ENCODE data around the gene EML1.

Gene EML1

DNA sequence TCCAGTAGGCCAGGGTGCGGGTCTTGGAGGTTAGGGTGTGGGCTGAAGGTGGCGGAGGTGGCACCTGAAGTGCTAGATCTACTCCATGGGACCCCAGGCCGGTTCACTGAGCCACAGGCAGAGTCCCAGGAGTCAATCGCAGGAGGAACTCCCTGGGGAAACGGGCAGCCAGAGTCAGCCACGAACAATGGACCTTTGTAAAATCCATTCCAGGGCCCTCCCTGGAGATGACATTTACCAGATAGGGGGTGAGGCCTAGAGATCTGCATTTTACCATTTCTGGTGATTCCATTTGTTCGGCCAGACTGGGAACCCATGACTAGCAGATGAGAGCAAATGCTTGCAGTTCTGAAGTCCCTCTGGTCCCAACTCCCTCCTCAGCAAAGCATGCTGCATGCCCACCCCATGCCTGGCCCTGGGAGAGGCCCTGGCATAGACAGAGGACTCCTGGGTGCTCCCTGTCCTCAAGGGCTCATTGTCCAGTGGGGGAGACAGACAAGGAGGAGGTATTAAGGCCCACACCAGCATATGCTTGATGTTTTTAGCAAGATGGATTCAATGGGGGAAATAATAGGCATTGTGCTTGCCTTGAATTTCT is 115.5 kb downstream of the EML1 start:
- DNase-seq, result no peak

DNA sequence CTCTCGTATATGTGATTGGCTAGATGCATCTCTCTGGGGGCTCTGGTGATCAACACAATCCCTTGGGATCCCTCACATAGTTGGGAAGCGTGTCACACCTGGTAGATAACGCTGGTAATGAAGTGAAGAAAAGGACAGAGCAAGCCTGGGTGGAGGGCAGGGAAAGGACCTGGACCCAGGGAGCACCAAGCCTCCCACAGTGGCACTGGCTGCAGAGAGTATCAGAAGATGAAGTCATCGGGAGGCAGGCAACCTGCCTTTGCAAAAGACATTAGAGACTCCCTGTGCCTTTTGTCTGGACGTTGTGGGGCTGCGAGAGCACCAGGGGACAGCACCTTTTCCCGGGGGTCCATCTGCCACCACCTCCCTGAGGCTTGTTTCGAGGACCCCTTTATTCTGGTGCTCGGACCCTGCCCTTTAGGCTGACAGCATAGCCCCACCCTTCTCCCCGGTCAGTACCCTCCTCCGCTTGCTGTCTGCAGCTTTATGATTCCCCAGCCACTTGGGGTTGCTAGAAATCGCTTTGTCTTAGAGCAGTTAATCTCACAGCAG is 116.4 kb downstream of the EML1 start:
- no peak for DNase-seq

DNA sequence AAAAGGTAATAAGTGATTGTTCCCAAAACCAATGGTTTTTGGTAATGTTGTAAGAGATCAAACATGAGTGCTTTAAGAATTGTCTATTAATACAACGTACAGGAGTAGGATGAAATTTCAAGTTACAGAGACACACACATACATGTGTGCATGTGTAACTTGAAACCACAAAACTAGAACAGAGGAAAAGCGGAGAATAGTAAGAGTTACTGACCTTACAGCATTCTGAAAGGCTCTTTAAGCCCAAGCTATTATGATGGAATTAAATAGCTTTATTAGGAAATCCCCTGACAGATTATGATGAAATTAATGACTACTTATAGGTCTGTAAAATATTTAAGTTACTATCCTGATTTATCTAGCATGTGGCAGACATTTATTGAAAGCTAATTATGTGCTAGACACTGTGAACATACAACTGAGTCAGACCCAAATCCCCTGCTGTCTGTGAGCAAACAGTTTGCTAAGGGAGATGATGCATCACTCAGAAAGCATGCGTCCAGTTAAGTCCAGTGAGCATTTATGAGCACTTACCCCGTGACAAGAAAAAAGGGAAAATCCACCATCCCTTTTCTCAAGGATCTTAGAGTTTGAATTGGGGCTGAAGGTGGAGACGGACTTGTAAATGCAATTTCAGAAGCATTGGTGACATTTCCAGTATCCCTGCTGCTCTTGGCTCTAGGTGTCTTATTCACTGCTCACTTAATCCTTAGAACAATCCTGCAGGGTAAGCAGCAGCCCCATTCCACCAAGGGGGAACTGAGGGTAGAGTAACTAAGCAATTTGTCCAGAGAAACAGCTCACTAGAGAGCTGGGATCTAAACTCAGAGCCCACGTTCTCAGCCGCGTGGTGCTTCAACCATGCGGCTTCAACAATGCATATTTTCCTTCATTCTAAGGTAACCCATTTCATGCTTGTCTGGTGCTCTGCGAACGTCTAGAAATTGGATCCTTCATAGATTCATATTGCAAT is 117.4 kb downstream of the EML1 start:
- no peak for DNase-seq

GRCh38 chr14:99915305-99916090 is 122.3 kb downstream of the EML1 start:
- no peak for DNase-seq

DNA sequence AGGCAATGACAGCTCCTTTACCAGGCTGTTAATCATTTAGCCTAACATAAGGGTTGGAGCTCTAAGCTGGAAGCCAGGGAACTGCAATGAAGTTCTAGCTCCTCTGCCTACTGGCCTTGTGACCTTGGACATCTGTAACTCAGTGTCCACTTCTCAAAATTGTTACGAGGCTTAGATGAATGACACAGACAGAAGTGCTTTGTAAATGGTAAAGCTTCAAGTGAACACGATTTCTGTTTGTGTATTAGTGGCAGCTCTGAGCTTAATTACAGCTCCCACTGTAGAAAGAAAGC is 122.8 kb downstream of the EML1 start:
- no peak for DNase-seq

DNA sequence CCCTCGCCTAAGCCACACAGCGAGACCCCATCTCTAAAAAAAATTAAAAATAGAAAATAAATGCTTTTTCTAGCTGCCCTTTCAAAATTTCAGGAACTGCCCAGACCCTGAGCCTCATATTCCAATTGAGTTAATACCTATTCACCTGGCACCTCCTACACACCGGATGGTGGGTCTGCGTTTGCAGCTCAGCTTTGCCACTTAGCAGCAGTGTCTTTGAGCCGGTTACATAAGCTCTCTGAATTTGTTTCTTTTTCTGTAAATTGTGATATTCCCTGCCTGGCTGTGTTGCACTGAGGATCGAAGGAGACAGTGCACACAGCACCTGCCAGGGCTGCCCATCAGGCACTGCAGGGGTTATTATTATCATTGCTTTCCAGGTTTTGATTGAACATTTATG is 125.6 kb downstream of the EML1 start:
- no peak for DNase-seq

GRCh38 chr14:99921425-99921824 is 128.2 kb downstream of the EML1 start:
- no peak for DNase-seq

GRCh38 chr14:99924379-99924778 is 131.2 kb downstream of the EML1 start:
- DNase-seq, result no peak

- no peak for DNase-seq
Measured at GRCh38 chr14:99925471-99925870, 132.3 kb downstream of the EML1 start.

- DNase-seq, result no peak
Measured at GRCh38 chr14:99928963-99929362, 135.8 kb downstream of the EML1 start.

- DNase-seq, result no peak
Measured at GRCh38 chr14:99929601-99930000, 136.4 kb downstream of the EML1 start.

- DNase-seq, result no peak
Measured at GRCh38 chr14:99930420-99931274, 137.4 kb downstream of the EML1 start.

- DNase-seq, result no peak
Measured at GRCh38 chr14:99931308-99931707, 138.1 kb downstream of the EML1 start.

DNA sequence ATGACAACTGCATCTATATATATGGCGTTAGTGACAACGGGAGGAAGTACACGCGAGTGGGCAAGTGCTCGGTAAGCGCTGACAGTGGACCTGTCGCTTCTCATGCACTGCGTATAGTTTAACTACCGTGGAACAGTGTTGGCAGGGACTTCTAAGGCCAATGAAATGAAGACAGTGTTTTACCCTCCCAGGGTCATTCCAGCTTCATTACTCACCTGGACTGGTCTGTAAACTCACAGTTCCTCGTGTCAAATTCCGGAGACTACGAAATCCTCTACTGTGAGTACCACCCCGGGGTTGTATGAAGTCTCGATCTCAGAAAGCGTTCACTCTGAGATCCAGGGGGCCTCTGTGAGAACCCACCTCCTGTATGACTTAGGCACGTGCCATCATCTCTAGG is 142.8 kb downstream of the EML1 start:
- DNase-seq, result no peak

GRCh38 chr14:99936738-99937474 is 143.7 kb downstream of the EML1 start:
- DNase-seq, result no peak

DNA sequence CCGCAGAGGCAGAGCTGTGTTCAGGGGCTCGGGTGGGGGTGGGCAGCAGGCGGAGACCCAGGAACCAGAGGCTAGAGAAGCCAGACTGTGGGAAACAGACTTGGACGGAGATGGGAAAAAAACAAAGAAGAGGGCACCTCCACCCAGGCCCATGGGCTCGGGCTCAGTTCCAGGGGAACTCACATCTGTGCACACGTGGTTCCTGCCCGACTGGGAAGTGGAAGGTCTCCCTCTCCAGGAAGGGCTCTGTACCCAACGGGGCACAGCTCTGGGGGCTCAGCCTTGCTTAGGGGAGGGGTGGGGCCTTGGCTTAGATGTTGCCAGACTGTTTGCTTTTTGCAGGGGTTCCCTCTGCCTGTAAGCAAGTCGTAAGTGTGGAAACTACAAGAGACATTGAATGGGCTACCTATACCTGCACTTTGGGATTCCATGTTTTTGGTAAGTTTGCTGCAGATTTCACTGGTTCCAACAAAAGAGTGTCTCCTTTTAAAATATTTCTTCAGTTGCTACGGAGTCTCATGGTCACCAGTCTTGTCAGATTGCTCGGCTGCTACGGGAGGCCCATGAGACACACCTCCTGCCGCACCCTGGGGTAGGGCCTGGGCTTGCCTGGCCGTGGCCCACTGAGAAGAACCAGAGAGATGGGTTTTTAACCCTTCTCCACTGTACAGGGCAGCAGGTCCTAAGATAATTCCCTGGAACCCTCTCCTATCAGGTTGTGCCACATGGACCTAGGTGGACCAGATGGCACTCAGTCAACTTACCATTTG is 144.4 kb downstream of the EML1 start:
- no peak for DNase-seq

DNA sequence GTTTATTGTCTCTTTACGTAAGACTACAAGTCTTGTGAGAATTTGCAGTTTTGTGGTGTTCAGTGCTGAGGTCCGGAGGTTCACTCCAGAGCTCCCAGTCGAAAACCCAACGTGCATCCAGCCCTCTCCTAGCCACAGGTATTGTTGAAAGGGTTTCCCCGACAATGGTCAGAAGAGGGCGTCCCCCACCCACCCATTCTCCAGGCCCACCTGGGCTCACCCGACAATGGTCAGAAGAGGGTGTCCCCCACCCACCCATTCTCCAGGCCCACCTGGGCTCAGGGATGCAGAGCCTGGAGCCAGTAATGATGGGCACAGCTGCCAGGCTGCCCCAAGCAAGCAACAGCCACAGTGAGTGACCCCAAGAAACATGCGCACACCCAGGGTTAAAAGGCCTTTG is 145.2 kb downstream of the EML1 start:
- DNase-seq, result no peak

DNA sequence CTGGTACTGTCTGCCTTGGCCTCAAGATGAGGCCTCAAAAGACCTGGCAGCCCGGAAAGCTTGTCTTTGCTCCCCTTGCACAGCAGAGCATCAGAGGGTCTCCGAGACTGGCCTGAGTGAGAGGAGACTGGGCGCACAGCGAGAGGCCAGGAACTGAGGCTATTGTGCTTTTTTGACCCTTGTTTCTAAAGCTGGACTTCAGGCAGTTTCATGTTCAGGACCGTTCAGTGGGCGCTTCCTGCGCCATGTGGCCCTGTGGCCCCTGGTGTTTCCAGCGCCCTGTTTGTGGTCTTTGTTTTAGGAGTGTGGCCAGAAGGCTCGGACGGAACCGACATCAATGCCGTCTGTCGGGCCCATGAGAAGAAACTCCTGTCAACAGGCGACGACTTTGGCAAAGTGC is 145.7 kb downstream of the EML1 start:
- DNase-seq, result no peak

GRCh38 chr14:99939421-99939820 is 146.2 kb downstream of the EML1 start:
- DNase-seq, result no peak

DNA sequence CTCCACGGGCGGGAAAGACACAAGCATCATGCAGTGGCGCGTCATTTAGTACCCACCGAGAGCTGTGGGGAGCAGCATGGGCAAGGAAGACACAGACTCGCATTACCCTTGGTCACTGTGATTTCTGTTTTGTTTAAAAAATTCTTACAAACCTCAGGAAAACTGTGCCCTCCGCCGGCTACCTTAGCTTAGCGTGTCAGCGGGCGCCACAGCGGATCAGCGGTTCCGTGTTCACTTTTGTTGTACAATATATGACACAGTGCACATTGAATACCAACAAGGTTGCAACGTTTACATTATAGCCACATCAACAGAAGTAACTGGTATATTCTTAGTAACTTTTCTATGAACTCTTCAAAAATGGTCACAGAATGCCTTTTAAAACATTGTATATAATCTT is 146.9 kb downstream of the EML1 start:
- no peak for DNase-seq

- no peak for DNase-seq
Measured at GRCh38 chr14:99941211-99941610, 148.0 kb downstream of the EML1 start.
